ENCODE data around the gene KLHL11. TPM values are rescaled to one million over a fixed set of nuclear protein-coding genes. Genes with fewer than 3 reads are reported as not detected.

Gene KLHL11
- total and polyA plus RNA-seq, 9 of the 15 experiments (the other 6 are each of a cell fraction or from before 2014, with no cell fraction given), result 0.20 to 17.0 (median 10.3) TPM

DNA sequence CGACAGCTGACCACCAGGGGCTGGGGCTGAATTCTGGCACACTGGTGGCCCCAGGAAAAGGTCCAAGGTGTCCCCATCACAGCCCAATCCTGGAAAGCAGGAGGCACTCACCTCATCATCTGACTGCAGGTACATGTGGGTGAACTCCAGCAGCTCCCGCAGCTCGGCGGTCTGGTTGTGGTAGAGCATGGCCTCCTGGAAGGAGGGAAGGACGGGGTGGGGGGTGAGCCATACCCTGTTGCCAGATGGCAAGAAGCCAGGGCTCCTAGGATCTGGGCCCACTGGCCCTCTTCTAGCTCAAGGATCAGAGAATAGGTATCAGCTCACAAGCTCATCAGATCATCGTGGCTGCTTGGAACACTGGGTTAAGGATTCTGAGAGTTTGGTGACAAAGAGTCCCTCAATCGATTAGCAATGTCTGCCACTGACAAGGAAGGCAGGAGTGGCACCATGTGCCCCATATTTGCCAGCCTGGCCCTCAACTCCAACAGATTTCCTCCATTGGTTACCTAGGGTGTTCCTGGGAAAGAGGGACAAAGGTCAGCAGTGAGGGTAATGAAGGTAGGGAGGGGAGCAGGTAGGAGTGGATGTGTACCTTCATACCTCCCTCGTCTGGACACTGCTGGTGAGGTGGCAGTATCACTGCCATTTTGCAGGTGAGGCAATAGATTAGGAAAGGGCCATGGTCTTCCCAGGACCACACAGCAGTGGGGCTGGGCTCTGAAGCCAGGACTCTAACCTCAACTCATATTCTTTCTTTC, 58.4 kb downstream of the KLHL11 start:
- FAIRE-seq (no peak), ATAC-seq (no peak), DNase-seq (ENCODE audit: extremely low read depth in 1 of 4, low spot score in 3 of 4) (no peak)
- no TSS peak for BruUV-seq (replicated peaks)
- Histone ChIP-seq H3K27ac (ENCODE audit: extremely low read depth, low read depth, low read length) (no peak overlapping the region), H3K4me2 (ENCODE audit: insufficient read depth, low read length) (no peak overlapping the region), H4K20me1 (replicated peaks; ENCODE audit: control insufficient read depth, insufficient read depth, low read length) (no peaks in the 10 kb centered on the region), H3K9me3 (replicated peaks; ENCODE audit: control insufficient read depth, insufficient read depth, low read depth, low read length) (no peaks in the 10 kb centered on the region), H2AFZ (ENCODE audit: low read depth, low read length) (no peak overlapping the region), H3K79me2 (ENCODE audit: control insufficient read depth, insufficient read depth, low read length) (no peaks in the 10 kb centered on the region), H3K27me3 (ENCODE audit: control insufficient read depth in 2 of 2, insufficient read depth in 2 of 2, low read length in 2 of 2) (no peaks in the 10 kb centered on the region; a peak in 1 of 5 replicates), H3K4me1 (replicated peaks in 1 of 2; ENCODE audit: control insufficient read depth in 2 of 2, insufficient read depth in 2 of 2, low read length in 2 of 2) (peaks cover 0 to 28% of the 10 kb centered on the region in 2 experiments; a peak in 3 of 5 replicates), H3K9ac (ENCODE audit: insufficient read depth in 1 of 2, low read depth in 2 of 2, low read length in 2 of 2) (peak overlapping the region in 1 of 2 experiments; percentile 32; a peak in 1 of 4 replicates), H3K9me1 (ENCODE audit: control insufficient read depth, insufficient read depth, low read length) (no peaks in the 10 kb centered on the region), H3K4me3 (no peak overlapping the region), H3K36me3 (ENCODE audit: control insufficient read depth, insufficient read depth, low read length) (no peaks in the 10 kb centered on the region)
- in situ Hi-C loops (cut with MboI), result no loop called here
- TF ChIP-seq FOXK1 (CRISPR knock-in tag; IDR thresholded peaks at IDR 0.05; ENCODE audit: borderline replicate concordance) (no peak), ZNF384 (IDR thresholded peaks at IDR 0.05; ENCODE audit: low read depth, low read length) (no peak), NFIC (IDR thresholded peaks at IDR 0.05) (peak; percentile 52), KAT8 (IDR thresholded peaks at IDR 0.05; ENCODE audit: low read depth) (no peak), ARHGAP35 (IDR thresholded peaks at IDR 0.05; ENCODE audit: partially characterized antibody) (no peak)
- TF ChIP-seq, protein P1, sequence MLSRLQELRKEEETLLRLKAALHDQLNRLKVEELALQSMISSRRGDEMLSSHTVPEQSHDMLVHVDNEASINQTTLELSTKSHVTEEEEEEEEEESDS (CRISPR knock-in tag; IDR thresholded peaks at IDR 0.05), result no peak
- WGBS (ENCODE audit: insufficient coverage, low coverage, missing lambda C conversion rate), result 18% methylated on average over 8 of the region's 8 CpGs
- CTCF ChIA-PET (ENCODE audit: low intra/inter-chr PET ratio), result no interaction called here
- intact Hi-C loops (cut with micrococcal nuclease), result loop anchor here (10.0 kb wide), 1 partner anchor 78 kb away; no protein-coding TSS in a partner anchor
- POLR2A ChIA-PET, result interaction anchor here (0.6 to 1.9 kb wide), 3 partner anchors 11 to 18 kb away, joined by 3 to 5 read pairs (median 3); no protein-coding TSS in a partner anchor

Small RNA genes within 50 kb of the gene (small RNA-seq; reads per million reads assigned to genes)
- gene AC125257.2, result not detected

Other genes starting within 250 kb of the KLHL11 start
Only the 7 nearest of the 17 such genes appear.
- gene JUP, start 78.7 kb downstream of the KLHL11 start, total RNA-seq (2014; rRNA removed), result 99.9 and 129 TPM in 2 replicates
- gene JUP, start 78.7 kb downstream of the KLHL11 start, total RNA-seq (2014; rRNA removed; fragmentation: Illumina TruSeq; extraction: Trizol), result 14.3 and 17.9 TPM in 2 replicates
- 31.2 and 38.5 TPM in 2 replicates for gene JUP, start 78.7 kb downstream of the KLHL11 start, total RNA-seq (2015; rRNA removed; fragmentation: Illumina TruSeq; extraction: Trizol)
- 166 and 177 TPM in 2 replicates for gene JUP, start 78.7 kb downstream of the KLHL11 start, total RNA-seq (2021)
- gene JUP, start 78.7 kb downstream of the KLHL11 start, polyA plus RNA-seq (2011; rRNA removed), result 9.0 and 26.7 TPM in 2 replicates
- gene JUP, start 78.7 kb downstream of the KLHL11 start, polyA plus RNA-seq (2014; fragmentation: Illumina TruSeq; extraction: Trizol), result 84.1 and 134 TPM in 2 replicates
- 1 to 10 TPM; 6.4 to 8.2 TPM for gene JUP, start 78.7 kb downstream of the KLHL11 start, polyA plus RNA-seq (2014; fragmentation: Nextera tagmentation; extraction: Ambion mirVana)
- gene JUP, start 78.7 kb downstream of the KLHL11 start, polyA plus RNA-seq (2014; rRNA removed), result 53.6 and 70.3 TPM in 2 replicates
- gene P3H4, start 53.5 kb downstream of the KLHL11 start, total RNA-seq (2014; rRNA removed), result 2.4 and 3.0 TPM in 2 replicates
- gene P3H4, start 53.5 kb downstream of the KLHL11 start, total RNA-seq (2014; rRNA removed; fragmentation: Illumina TruSeq; extraction: Trizol), result 0.26 and 0.69 TPM in 2 replicates
- 1.5 and 1.9 TPM in 2 replicates for gene P3H4, start 53.5 kb downstream of the KLHL11 start, total RNA-seq (2015; rRNA removed; fragmentation: Illumina TruSeq; extraction: Trizol)
- 1.9 and 2.4 TPM in 2 replicates for gene P3H4, start 53.5 kb downstream of the KLHL11 start, total RNA-seq (2021)
- 1.0 and 1.2 TPM in 2 replicates for gene P3H4, start 53.5 kb downstream of the KLHL11 start, polyA plus RNA-seq (2011; rRNA removed)
- gene P3H4, start 53.5 kb downstream of the KLHL11 start, polyA plus RNA-seq (2014; fragmentation: Illumina TruSeq; extraction: Trizol), result 0.95 and 1.00 TPM in 2 replicates
- under 1 TPM; 0.10 to 0.39 TPM for gene P3H4, start 53.5 kb downstream of the KLHL11 start, polyA plus RNA-seq (2014; fragmentation: Nextera tagmentation; extraction: Ambion mirVana)
- 3.3 and 3.7 TPM in 2 replicates for gene P3H4, start 53.5 kb downstream of the KLHL11 start, polyA plus RNA-seq (2014; rRNA removed)
- gene FKBP10, start 52.4 kb downstream of the KLHL11 start, total RNA-seq (2014; rRNA removed), result 1.3 and 1.6 TPM in 2 replicates
- 0.57 and 0.76 TPM in 2 replicates for gene FKBP10, start 52.4 kb downstream of the KLHL11 start, total RNA-seq (2014; rRNA removed; fragmentation: Illumina TruSeq; extraction: Trizol)
- gene FKBP10, start 52.4 kb downstream of the KLHL11 start, total RNA-seq (2015; rRNA removed; fragmentation: Illumina TruSeq; extraction: Trizol), result 0.72 and 0.94 TPM in 2 replicates
- 2.6 and 3.0 TPM in 2 replicates for gene FKBP10, start 52.4 kb downstream of the KLHL11 start, total RNA-seq (2021)
- gene FKBP10, start 52.4 kb downstream of the KLHL11 start, polyA plus RNA-seq (2011; rRNA removed), result 1.5 and 7.1 TPM in 2 replicates
- 2.0 and 2.7 TPM in 2 replicates for gene FKBP10, start 52.4 kb downstream of the KLHL11 start, polyA plus RNA-seq (2014; fragmentation: Illumina TruSeq; extraction: Trizol)
- gene FKBP10, start 52.4 kb downstream of the KLHL11 start, polyA plus RNA-seq (2014; fragmentation: Nextera tagmentation; extraction: Ambion mirVana), result under 1 TPM in 1 of 2 experiments, not detected in 1; 0.03 TPM
- 2.5 and 6.5 TPM in 2 replicates for gene FKBP10, start 52.4 kb downstream of the KLHL11 start, polyA plus RNA-seq (2014; rRNA removed)
- 91.7 and 116 TPM in 2 replicates for gene NT5C3B, start 29.2 kb downstream of the KLHL11 start, total RNA-seq (2014; rRNA removed)
- 85.0 and 90.4 TPM in 2 replicates for gene NT5C3B, start 29.2 kb downstream of the KLHL11 start, total RNA-seq (2014; rRNA removed; fragmentation: Illumina TruSeq; extraction: Trizol)
- 72.2 and 74.5 TPM in 2 replicates for gene NT5C3B, start 29.2 kb downstream of the KLHL11 start, total RNA-seq (2015; rRNA removed; fragmentation: Illumina TruSeq; extraction: Trizol)
- gene NT5C3B, start 29.2 kb downstream of the KLHL11 start, total RNA-seq (2021), result 80.6 and 82.6 TPM in 2 replicates
- 89.5 and 166 TPM in 2 replicates for gene NT5C3B, start 29.2 kb downstream of the KLHL11 start, polyA plus RNA-seq (2011; rRNA removed)
- 119 and 127 TPM in 2 replicates for gene NT5C3B, start 29.2 kb downstream of the KLHL11 start, polyA plus RNA-seq (2014; fragmentation: Illumina TruSeq; extraction: Trizol)
- gene NT5C3B, start 29.2 kb downstream of the KLHL11 start, polyA plus RNA-seq (2014; fragmentation: Nextera tagmentation; extraction: Ambion mirVana), result 10 to 100 TPM in 1 of 2 experiments, 1 to 10 TPM in 1; 2.0 to 10.8 TPM
- 96.7 and 98.3 TPM in 2 replicates for gene NT5C3B, start 29.2 kb downstream of the KLHL11 start, polyA plus RNA-seq (2014; rRNA removed)
- gene KLHL10, start 27.6 kb downstream of the KLHL11 start, total RNA-seq (2014; rRNA removed), result not detected in 2 replicates
- gene KLHL10, start 27.6 kb downstream of the KLHL11 start, total RNA-seq (2014; rRNA removed; fragmentation: Illumina TruSeq; extraction: Trizol), result not detected in 2 replicates
- gene KLHL10, start 27.6 kb downstream of the KLHL11 start, total RNA-seq (2015; rRNA removed; fragmentation: Illumina TruSeq; extraction: Trizol), result not detected in 2 replicates
- not detected in 2 replicates for gene KLHL10, start 27.6 kb downstream of the KLHL11 start, total RNA-seq (2021)
- gene KLHL10, start 27.6 kb downstream of the KLHL11 start, polyA plus RNA-seq (2011; rRNA removed), result 0.30 and 0.56 TPM in 2 replicates
- 0.07 TPM in 1 of 2 replicates, not detected in the other for gene KLHL10, start 27.6 kb downstream of the KLHL11 start, polyA plus RNA-seq (2014; fragmentation: Illumina TruSeq; extraction: Trizol)
- under 1 TPM; 0.06 to 0.17 TPM for gene KLHL10, start 27.6 kb downstream of the KLHL11 start, polyA plus RNA-seq (2014; fragmentation: Nextera tagmentation; extraction: Ambion mirVana)
- gene KLHL10, start 27.6 kb downstream of the KLHL11 start, polyA plus RNA-seq (2014; rRNA removed), result not detected in 2 replicates
- gene ACLY, start 53.5 kb upstream of the KLHL11 start, total RNA-seq (2014; rRNA removed), result 114 and 123 TPM in 2 replicates
- gene ACLY, start 53.5 kb upstream of the KLHL11 start, total RNA-seq (2014; rRNA removed; fragmentation: Illumina TruSeq; extraction: Trizol), result 112 and 125 TPM in 2 replicates
- 129 and 131 TPM in 2 replicates for gene ACLY, start 53.5 kb upstream of the KLHL11 start, total RNA-seq (2015; rRNA removed; fragmentation: Illumina TruSeq; extraction: Trizol)
- 261 and 280 TPM in 2 replicates for gene ACLY, start 53.5 kb upstream of the KLHL11 start, total RNA-seq (2021)
- gene ACLY, start 53.5 kb upstream of the KLHL11 start, polyA plus RNA-seq (2011; rRNA removed), result 163 and 165 TPM in 2 replicates
- 194 and 206 TPM in 2 replicates for gene ACLY, start 53.5 kb upstream of the KLHL11 start, polyA plus RNA-seq (2014; fragmentation: Illumina TruSeq; extraction: Trizol)
- gene ACLY, start 53.5 kb upstream of the KLHL11 start, polyA plus RNA-seq (2014; fragmentation: Nextera tagmentation; extraction: Ambion mirVana), result 10 to 100 TPM; 42.9 to 58.5 TPM
- 120 and 129 TPM in 2 replicates for gene ACLY, start 53.5 kb upstream of the KLHL11 start, polyA plus RNA-seq (2014; rRNA removed)
- gene ODAD4, start 65.2 kb upstream of the KLHL11 start, total RNA-seq (2014; rRNA removed), result 0.09 and 0.24 TPM in 2 replicates
- gene ODAD4, start 65.2 kb upstream of the KLHL11 start, total RNA-seq (2014; rRNA removed; fragmentation: Illumina TruSeq; extraction: Trizol), result 0.70 and 0.98 TPM in 2 replicates
- 0.45 and 0.51 TPM in 2 replicates for gene ODAD4, start 65.2 kb upstream of the KLHL11 start, total RNA-seq (2015; rRNA removed; fragmentation: Illumina TruSeq; extraction: Trizol)
- gene ODAD4, start 65.2 kb upstream of the KLHL11 start, total RNA-seq (2021), result 0.11 and 0.75 TPM in 2 replicates
- gene ODAD4, start 65.2 kb upstream of the KLHL11 start, polyA plus RNA-seq (2011; rRNA removed), result 0.05 and 0.35 TPM in 2 replicates
- gene ODAD4, start 65.2 kb upstream of the KLHL11 start, polyA plus RNA-seq (2014; fragmentation: Illumina TruSeq; extraction: Trizol), result 0.57 and 0.67 TPM in 2 replicates
- gene ODAD4, start 65.2 kb upstream of the KLHL11 start, polyA plus RNA-seq (2014; fragmentation: Nextera tagmentation; extraction: Ambion mirVana), result under 1 TPM; 0.30 to 0.81 TPM
- 0.22 and 0.49 TPM in 2 replicates for gene ODAD4, start 65.2 kb upstream of the KLHL11 start, polyA plus RNA-seq (2014; rRNA removed)

Measured in K562 (cell line).